Measurements from ENCODE around the gene AKAP1.

The AKAP1 gene

GRCh38 chr17:57105591-57105990, 20.5 kb downstream of the AKAP1 start:
- DNase-seq (ENCODE audit: low read depth) = no peak

DNA sequence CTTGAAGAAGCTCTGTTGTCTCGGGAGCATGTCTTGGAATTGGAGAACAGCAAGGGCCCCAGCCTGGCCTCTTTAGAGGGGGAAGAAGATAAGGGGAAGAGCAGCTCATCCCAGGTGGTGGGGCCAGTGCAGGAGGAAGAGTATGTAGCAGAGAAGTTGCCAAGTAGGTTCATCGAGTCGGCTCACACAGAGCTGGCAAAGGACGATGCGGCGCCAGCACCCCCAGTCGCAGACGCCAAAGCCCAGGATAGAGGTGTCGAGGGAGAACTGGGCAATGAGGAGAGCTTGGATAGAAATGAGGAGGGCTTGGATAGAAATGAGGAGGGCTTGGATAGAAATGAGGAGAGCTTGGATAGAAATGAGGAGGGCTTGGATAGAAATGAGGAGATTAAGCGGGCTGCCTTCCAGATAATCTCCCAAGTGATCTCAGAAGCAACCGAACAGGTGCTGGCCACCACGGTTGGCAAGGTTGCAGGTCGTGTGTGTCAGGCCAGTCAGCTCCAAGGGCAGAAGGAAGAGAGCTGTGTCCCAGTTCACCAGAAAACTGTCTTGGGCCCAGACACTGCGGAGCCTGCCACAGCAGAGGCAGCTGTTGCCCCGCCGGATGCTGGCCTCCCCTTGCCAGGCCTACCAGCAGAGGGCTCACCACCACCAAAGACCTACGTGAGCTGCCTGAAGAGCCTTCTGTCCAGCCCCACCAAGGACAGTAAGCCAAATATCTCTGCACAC, 21.2 kb downstream of the AKAP1 start:
- no peak for DNase-seq (ENCODE audit: low read depth)

DNA sequence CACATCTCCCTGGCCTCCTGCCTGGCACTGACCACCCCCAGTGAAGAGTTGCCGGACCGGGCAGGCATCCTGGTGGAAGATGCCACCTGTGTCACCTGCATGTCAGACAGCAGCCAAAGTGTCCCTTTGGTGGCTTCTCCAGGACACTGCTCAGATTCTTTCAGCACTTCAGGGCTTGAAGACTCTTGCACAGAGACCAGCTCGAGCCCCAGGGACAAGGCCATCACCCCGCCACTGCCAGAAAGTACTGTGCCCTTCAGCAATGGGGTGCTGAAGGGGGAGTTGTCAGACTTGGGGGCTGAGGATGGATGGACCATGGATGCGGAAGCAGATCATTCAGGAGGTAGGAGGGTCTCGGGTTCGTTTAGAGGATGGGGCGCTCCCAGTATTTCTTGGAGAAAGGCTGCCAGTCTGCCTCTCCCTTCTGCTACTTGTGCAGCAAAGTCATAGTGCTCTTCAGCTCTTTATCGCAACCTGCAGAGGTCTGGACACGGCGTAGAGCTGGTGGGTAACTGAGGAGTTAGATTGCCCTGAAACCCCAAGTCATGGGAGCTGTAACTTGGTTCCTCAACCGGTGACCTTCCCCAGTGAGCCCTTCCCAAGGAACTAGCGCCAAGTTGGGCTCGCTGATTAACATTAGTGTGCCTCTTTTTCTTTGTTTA, 21.9 kb downstream of the AKAP1 start:
- no peak for DNase-seq (ENCODE audit: low read depth)

DNA sequence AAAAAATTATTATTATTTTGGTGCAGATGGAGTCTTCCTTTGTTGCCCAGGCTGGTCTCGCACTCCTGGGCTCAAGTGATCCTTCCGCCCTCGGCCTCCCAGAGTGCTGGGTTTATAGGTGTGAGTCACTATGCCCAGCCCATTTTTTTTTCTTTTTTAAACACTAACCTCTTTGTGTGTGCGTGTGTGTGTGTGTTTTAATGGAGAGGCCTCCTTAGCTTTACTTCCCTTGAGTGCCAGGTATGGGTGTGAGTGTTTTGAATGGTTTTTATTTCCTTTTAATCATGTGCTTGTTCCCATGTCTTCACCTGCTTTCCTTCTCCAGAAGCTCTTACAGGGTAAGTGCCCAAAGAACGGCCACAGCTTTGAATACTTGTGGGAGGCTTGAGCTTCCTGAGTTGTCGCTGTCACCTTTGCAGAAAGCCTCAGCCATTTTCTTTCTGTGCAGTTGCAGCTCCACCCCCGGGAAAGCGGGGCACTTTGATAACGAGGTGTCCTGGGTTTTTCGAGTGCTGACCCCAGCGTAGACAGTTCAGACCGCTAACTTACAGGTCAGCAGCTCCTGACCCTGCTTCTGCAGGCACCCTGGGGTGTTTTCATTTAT, 22.6 kb downstream of the AKAP1 start:
- no peak for DNase-seq (ENCODE audit: low read depth)

DNA sequence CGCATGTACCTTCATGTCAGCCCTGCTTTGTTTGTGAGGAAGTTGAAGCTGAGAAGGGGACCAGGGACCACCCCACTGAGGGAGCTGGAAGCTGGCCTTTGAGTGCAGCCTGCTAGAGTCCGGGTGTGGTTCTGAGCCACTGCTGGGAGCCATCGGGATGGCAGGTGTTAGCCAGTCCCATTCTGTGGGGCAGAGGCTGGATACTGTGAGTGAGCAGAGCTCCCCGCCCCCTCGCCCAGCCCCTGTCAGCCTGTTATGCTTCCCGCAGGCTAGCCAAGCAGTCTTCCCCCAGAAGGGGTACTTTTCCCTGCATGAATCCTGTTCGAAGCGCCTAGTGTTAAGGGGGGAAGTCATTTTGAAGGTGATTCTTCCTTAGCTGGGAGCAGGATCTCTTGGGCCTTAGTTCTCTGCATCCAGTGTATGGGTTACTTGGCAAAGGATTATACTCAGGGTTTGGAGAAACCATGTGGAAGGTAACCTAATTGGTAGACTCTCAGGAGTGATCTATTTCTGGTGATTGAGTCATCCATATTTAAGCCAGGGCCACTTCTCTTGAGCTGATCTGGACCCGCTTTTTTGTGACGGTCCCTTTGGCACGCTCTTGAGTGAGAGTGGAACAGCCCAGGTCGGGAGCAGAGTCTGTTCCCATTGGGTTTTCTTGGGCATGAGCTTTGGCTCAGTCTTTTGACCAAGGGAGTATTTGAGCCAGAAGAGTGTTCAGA, 23.8 kb downstream of the AKAP1 start:
- no peak for DNase-seq (ENCODE audit: low read depth)

- DNase-seq (ENCODE audit: low read depth) = no peak
Measured at GRCh38 chr17:57109393-57110151, 24.5 kb downstream of the AKAP1 start.

- DNase-seq (ENCODE audit: low read depth) = no peak
Measured at GRCh38 chr17:57110152-57110542, 25.1 kb downstream of the AKAP1 start.

DNA sequence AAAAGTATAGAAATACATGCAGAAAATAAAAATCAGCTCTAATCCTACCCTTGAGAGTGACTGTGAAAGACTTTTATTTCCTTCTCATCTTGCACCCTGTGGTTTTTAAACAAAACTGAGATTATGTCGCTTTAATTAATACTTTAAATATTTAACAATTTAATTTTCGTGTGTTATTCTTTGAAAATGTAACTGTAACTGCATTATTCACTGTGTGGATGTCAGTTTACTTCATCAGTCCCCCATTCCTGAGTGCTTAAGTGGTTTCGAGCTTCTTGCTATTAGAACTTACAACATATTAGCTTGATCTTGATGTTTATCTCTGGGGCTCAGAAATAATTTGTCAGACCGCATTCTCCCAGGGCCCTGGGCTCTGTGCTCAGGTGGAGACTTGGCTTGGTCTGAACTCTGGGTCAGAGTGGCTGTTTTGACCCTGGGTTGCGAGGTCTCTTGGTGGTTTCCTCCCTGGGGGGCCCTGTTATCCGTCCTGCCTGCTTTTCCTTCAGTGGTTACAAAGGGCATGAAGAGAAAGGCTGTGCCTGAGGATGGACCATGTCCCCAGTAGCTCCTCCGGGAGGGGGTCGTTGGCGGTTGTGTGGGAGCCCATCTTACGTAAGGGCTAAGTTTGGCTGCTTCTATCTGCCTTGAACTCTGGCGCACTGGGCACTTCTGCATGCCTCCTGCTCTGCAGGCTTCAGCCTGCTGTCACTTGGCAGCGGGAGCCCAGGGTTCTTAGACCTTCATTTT, 25.7 kb downstream of the AKAP1 start:
- DNase-seq (ENCODE audit: low read depth) = no peak

DNA sequence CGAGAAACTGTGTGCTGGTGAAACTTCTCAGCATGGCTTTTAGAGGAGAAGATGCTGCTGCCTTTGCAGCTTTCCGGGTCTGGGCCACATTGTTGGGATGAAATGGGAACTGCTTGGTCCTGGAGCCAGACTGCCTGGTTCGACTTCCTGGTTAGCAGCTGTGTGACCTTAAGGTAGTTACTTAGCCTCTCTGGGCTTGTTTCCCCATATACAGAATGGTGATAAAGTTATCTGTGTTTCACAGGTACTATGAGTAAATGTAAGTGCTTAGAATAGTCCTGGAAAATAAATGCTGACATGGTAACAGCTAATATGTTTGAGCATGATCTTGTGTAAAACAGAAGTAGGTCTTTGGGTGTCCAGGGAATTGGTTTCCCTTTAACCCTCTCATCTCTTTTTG, 26.3 kb downstream of the AKAP1 start:
- no peak for DNase-seq (ENCODE audit: low read depth)

- DNase-seq (ENCODE audit: low read depth) = no peak
Measured at GRCh38 chr17:57113011-57113410, 28.0 kb downstream of the AKAP1 start.

DNA sequence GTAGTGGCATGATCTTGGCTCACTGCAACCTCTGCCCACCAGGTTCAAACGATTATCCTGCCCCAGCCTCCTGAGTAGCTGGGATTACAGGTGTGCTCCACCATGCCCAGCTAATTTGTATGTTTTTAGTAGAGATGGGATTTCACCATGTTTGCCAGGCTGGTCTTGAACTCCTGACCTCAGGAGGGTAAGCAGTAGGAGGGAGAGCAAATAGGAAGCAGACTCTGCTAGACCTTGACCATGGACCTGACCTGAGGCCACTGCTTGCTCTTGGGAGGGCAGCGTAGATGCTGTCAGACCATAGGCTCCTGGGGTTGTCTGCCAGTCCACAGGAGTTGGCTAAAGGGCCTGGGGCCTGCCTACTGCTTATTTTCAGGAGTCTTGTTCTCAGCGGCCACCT, 28.6 kb downstream of the AKAP1 start:
- no peak for DNase-seq (ENCODE audit: low read depth)

DNA sequence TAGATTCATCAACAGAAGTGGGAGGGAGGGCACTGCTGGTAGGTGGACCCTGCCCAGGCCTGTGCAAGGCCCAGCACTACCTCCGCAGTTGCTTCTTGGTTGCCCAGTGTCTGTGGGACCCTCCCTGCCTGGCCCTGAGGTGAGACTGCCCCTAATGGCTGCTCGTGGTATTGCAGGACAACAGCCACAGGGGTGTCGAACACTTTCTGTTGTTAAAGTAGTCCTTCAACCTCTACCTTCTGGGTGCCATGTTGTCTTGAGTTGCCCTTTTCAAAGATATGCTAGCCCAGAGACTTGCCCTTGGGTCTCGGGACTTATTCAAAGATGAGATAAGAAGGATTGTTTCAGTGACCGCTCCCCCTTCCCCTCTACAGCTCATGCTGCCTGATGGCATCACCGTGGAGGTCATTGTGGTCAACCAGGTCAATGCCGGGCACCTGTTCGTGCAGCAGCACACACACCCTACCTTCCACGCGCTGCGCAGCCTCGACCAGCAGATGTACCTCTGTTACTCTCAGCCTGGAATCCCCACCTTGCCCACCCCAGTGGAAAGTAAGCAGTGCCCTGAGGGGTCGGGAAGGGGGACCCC, 29.1 kb downstream of the AKAP1 start:
- DNase-seq (ENCODE audit: low read depth) = no peak

DNA sequence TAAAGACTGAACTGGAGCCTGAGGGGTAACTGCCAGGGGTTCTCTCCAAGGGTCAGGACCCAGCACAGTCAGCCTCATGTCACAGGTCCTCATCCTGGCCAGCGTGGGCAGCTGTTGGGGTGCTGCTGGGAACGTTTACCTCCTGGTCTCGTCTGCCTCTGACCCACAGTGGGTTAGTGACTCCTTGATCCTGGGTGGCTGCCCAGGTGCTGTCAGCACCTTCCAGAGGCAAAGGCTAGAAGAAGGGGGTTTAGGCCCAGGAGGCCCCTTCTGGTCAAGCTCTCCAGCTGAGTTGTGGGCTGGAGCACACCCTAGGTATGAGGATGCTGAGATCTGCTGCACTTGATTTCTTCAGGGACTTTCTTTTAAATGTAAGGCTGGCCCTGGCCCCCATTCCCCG, 30.3 kb downstream of the AKAP1 start:
- no peak for DNase-seq (ENCODE audit: low read depth)

- DNase-seq (ENCODE audit: low read depth) = no peak
Measured at GRCh38 chr17:57115916-57116315, 30.9 kb downstream of the AKAP1 start.

DNA sequence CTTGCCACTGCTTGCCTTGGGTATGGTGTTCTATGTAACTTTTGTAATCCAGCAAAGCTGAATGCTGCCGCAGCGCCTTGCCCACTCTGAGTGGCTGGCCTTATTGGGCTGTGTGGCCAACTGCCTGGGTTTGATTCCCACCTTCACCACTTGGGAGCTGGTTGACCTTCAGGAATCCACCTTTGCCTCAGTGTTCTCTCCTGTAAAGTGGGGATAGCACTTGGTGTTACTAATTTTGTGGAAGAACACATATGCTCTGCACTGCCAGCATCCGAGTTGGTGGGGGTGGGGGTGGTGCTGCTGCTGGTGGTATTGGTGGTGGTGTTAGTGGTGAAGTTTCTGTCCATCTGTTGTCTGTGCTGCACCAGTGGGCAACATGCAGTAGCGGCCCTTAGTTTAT, 32.8 kb downstream of the AKAP1 start:
- DNase-seq (ENCODE audit: low read depth) = no peak

- DNase-seq (ENCODE audit: low read depth) = no peak
Measured at GRCh38 chr17:57120814-57121213, 35.8 kb downstream of the AKAP1 start.

DNA sequence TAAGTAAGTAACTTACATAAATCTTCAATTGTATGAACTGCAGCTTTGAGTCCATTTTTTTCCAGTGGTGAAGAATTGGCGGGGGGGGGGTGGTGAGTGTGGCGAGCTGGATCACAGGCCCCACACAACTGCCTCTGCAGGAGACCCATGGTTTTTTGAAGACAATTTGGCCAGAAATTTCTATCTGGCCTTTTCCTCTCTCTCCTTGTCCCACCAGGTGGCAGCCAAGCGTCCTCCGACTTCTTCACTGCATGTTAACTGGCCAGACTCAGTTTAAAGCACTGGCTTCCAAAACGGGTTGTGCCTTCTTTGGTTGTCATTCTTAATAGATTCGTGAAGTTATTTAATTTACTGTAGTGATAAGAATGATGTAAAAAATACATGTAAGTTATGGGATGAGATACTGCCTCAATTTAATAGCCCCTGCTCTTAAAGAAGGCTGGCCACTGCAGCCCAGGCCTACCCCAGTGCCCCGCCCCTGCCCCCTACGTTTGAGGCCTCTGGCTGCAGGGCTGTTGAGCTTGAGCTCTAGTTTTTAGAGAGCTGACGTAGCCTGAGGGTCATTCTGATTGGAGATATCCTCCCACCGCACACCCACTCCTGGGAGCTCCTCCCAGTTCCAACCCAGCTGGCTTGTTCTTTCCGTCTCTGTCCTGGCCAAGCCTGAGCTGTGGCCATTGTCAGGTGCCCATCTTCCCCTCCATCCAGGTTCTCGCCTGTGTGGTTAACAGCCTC, 36.4 kb downstream of the AKAP1 start:
- peak; percentile 18 for DNase-seq (ENCODE audit: low read depth)

DNA sequence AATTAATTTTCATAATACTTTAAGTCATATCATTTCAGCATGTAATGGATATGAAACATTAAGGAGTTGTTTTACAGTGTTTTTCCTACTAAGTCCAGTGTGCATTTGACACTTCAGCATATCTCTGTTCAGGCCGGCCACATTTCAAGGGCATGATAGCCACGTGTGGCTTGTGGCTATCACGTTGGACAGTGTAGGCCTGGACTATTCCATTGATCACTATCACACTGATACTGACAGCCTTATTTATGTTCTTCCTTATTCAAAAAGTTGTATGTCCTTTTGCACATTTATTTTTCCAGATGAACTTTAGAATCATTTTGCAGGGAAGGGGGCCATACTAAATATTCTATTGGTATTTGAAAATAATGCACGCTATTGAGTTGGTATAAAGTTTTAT, 39.0 kb downstream of the AKAP1 start:
- no peak for DNase-seq (ENCODE audit: low read depth)

GRCh38 chr17:57125406-57125805, 40.4 kb downstream of the AKAP1 start:
- no peak for DNase-seq (ENCODE audit: low read depth)

DNA sequence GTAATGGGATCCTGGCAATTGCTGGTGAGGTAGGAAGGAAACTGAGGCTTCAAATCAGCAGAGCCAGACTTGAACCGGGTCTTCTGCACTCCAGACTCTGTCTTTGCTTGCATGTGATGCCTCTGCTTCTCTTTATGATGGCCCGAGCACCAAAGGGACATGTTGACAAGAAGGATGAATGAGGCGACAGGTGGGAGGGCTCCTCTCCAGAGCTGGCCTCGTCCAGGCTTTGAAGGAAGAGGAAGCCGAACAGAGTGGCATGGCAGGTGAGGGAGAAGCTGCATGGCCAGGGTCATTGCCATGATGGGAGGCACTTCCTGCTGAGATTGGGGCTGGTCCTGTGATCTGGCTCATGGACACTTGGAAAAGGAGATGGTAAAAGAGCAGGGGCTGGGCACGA, 40.8 kb downstream of the AKAP1 start:
- DNase-seq (ENCODE audit: low read depth) = no peak

All from stromal cell of bone marrow (primary cell).